H9 (cell line): ENCODE measurements around the gene PABPN1. TPM values are rescaled to one million over a fixed set of nuclear protein-coding genes. Genes with fewer than 3 reads are reported as not detected.

ENCODE experiments used
- DNase-seq: peaks from one replicate; pipeline ENCODE4 v3.0.0-alpha.2; 2017
- H2AFZ ChIP-seq: one replicate; pipeline ENCODE4 v1.6.1; 2013; ENCODE audit warnings: mild to moderate bottlenecking, low read length, control low read depth, moderate library complexity
- H2AK5ac ChIP-seq: 2 replicates; pipeline ENCODE4 v1.6.1; 2013; ENCODE audit warnings: low read length, control low read depth, mixed read lengths; ENCODE audit not compliant: insufficient read length
- H2BK120ac ChIP-seq: one replicate; pipeline ENCODE4 v1.6.1; 2013; ENCODE audit warnings: low read depth, mild to moderate bottlenecking, low read length, control low read depth, inconsistent platforms; ENCODE audit not compliant: poor library complexity, severe bottlenecking
- H2BK12ac ChIP-seq: 2 replicates; pipeline ENCODE4 v1.6.1; 2013; ENCODE audit warnings: low read length, control low read depth, mixed read lengths, low read depth; ENCODE audit not compliant: insufficient read length
- H2BK15ac ChIP-seq: 2 replicates; pipeline ENCODE4 v1.6.1; 2013; ENCODE audit warnings: low read depth, low read length, control low read depth
- H2BK20ac ChIP-seq: one replicate; pipeline ENCODE4 v1.6.1; 2013; ENCODE audit warnings: low read depth, mild to moderate bottlenecking, low read length, control low read depth, inconsistent platforms; ENCODE audit not compliant: poor library complexity, severe bottlenecking
- H2BK5ac ChIP-seq: 2 replicates; pipeline ENCODE4 v1.6.1; 2013; ENCODE audit warnings: low read length, control low read depth, mixed read lengths; ENCODE audit not compliant: insufficient read length
- H3K14ac ChIP-seq: 2 replicates; pipeline ENCODE4 v1.6.1; 2013; ENCODE audit warnings: low read length, control low read depth; ENCODE audit not compliant: insufficient read depth
- H3K18ac ChIP-seq: 2 replicates; pipeline ENCODE4 v1.6.1; 2013; ENCODE audit warnings: low read depth, mild to moderate bottlenecking, mixed read lengths, low read length, control low read depth; ENCODE audit not compliant: insufficient read length
- H3K23ac ChIP-seq: 2 replicates; pipeline ENCODE4 v1.6.1; 2013; ENCODE audit warnings: low read length, control low read depth, mixed read lengths, low read depth; ENCODE audit not compliant: insufficient read length
- H3K23me2 ChIP-seq: 2 replicates; pipeline ENCODE4 v1.6.1; 2013; ENCODE audit warnings: low read depth, mild to moderate bottlenecking, mixed read lengths, low read length, control low read depth; ENCODE audit not compliant: insufficient read length, poor library complexity, severe bottlenecking
- H3K27ac ChIP-seq: 2 replicates; pipeline ENCODE4 v1.5.1; 2013; ENCODE audit warnings: low read length, control low read depth, mixed read lengths, low read depth; ENCODE audit not compliant: insufficient read length
- H3K27me3 ChIP-seq: 2 replicates; pipeline ENCODE4 v1.6.1; 2013; ENCODE audit warnings: low read length, control low read depth, inconsistent platforms; ENCODE audit not compliant: insufficient read depth
- H3K4ac ChIP-seq: 2 replicates; pipeline ENCODE4 v1.6.1; 2013; ENCODE audit warnings: low read depth, mild to moderate bottlenecking, control low read depth, inconsistent platforms, low read length, moderate library complexity
- H3K4me1 ChIP-seq: 2 replicates; pipeline ENCODE4 v1.6.1; 2013; ENCODE audit warnings: low read length, control low read depth, inconsistent platforms; ENCODE audit not compliant: insufficient read depth
- H3K4me2 ChIP-seq: 2 replicates; pipeline ENCODE4 v1.6.1; 2013; ENCODE audit warnings: low read length, control low read depth, mixed read lengths; ENCODE audit not compliant: insufficient read length, insufficient read depth
- H3K56ac ChIP-seq: 2 replicates; pipeline ENCODE4 v1.6.1; 2013; ENCODE audit warnings: low read depth, mild to moderate bottlenecking, mixed read lengths, low read length, control low read depth; ENCODE audit not compliant: insufficient read length
- H3K79me1 ChIP-seq: 2 replicates; pipeline ENCODE4 v1.6.1; 2013; ENCODE audit warnings: low read depth, mild to moderate bottlenecking, moderate library complexity, low read length, control low read depth, inconsistent platforms; ENCODE audit not compliant: insufficient read depth, poor library complexity, severe bottlenecking
- H3K79me2 ChIP-seq: 2 replicates; pipeline ENCODE4 v1.6.1; 2013; ENCODE audit warnings: low read length, control low read depth, inconsistent platforms; ENCODE audit not compliant: insufficient read depth
- H3K9ac ChIP-seq: 2 replicates; pipeline ENCODE4 v1.6.1; 2013; ENCODE audit warnings: low read length, control low read depth, mixed read lengths; ENCODE audit not compliant: insufficient read length; ENCODE audit errors: extremely low read depth
- H3K9me3 ChIP-seq: one replicate; pipeline ENCODE4 v1.6.1; 2013; ENCODE audit warnings: low read depth, low read length, inconsistent platforms; ENCODE audit not compliant: control insufficient read depth
- H3T11ph ChIP-seq: one replicate; pipeline ENCODE4 v1.6.1; 2013; ENCODE audit warnings: mild to moderate bottlenecking, low read length, control low read depth, inconsistent platforms
- H4K20me1 ChIP-seq: one replicate; pipeline ENCODE4 v1.6.1; 2013; ENCODE audit not compliant: control insufficient read depth, insufficient read length, insufficient read depth
- H4K5ac ChIP-seq: 2 replicates; pipeline ENCODE4 v1.6.1; 2013; ENCODE audit warnings: low read depth, mild to moderate bottlenecking, mixed read lengths, low read length, control low read depth; ENCODE audit not compliant: insufficient read length
- H4K8ac ChIP-seq: replicated peaks from 2 replicates; pipeline ENCODE4 v1.6.1; 2013; ENCODE audit warnings: low read length, control low read depth, mixed read lengths, low read depth; ENCODE audit not compliant: insufficient read length
- H4K91ac ChIP-seq: 2 replicates; pipeline ENCODE4 v1.6.1; 2013; ENCODE audit warnings: low read depth, mild to moderate bottlenecking, moderate library complexity, mixed read lengths, low read length, control low read depth; ENCODE audit not compliant: insufficient read length
- H3K27ac Mint-ChIP-seq, 3 experiments: 2 replicates in 2 of 3; 3 replicates in 1 of 3; pipeline ENCODE4 v1.8.0; 2020 to 2021; ENCODE audit warnings: mixed read lengths in 3 of 3, mild to moderate bottlenecking in 1 of 3, moderate library complexity in 1 of 3
- H3K27me3 Mint-ChIP-seq: 2 replicates; pipeline ENCODE4 v1.8.0; 2021; ENCODE audit warnings: low read depth, mild to moderate bottlenecking, moderate library complexity, mixed read lengths
- H3K36me3 Mint-ChIP-seq, 3 experiments: 2 replicates in 2 of 3; 3 replicates in 1 of 3; pipeline ENCODE4 v1.8.0; 2020 to 2021; ENCODE audit warnings: low read depth in 3 of 3, mixed read lengths in 3 of 3; ENCODE audit not compliant: insufficient read depth in 1 of 3
- H3K4me1 Mint-ChIP-seq, 2 experiments: 2 replicates each; pipeline ENCODE4 v1.8.0; 2020; ENCODE audit warnings: mixed read lengths in 2 of 2
- H3K4me3 Mint-ChIP-seq, 2 experiments: 2 replicates in 1 of 2; 3 replicates in 1 of 2; pipeline ENCODE4 v1.8.0; 2020 to 2021; ENCODE audit warnings: mild to moderate bottlenecking in 2 of 2, mixed read lengths in 2 of 2, moderate library complexity in 1 of 2
- H3K9me3 Mint-ChIP-seq, 2 experiments: 2 replicates in 1 of 2; 3 replicates in 1 of 2; pipeline ENCODE4 v1.8.0; 2020; ENCODE audit warnings: mild to moderate bottlenecking in 2 of 2, mixed read lengths in 2 of 2, moderate library complexity in 1 of 2
- CTCF ChIP-seq: fragments of 200-600 bp; sonication (generic); conservative IDR thresholded peaks from 3 replicates; pipeline ENCODE4 v1.8.0; 2021; ENCODE audit warnings: antibody characterized with exemption, mild to moderate bottlenecking
- WGBS: extraction: QIAGEN DNeasy Blood & Tissue Kit; methylation state at CpG from one replicate; pipeline ENCODE4 v1.1.7; 2013; ENCODE audit warnings: missing lambda C conversion rate, low lambda C conversion rate, mixed read lengths; ENCODE audit not compliant: insufficient read length; ENCODE audit errors: extremely low coverage; 5-methylcytosine and 5-hydroxymethylcytosine counted together
- total RNA-seq: library from RNA; stranded (reverse); gene quantifications from 2 replicates; pipeline ENCODE4 v1.2.1, GENCODE V29; 2021

The PABPN1 gene
- total RNA-seq, 1 experiment from 2014 or later = 333 TPM

- Histone ChIP-seq H4K8ac (no peak overlapping the region), H3K4me1 (0 out of 2 replicates have a peak, but pooled peaks cover under 1% of the 10 kb centered on the region), H3K79me1 (no peaks in the 10 kb centered on the region), H3K56ac (no peak overlapping the region), H3T11ph (no peak overlapping the region), H4K5ac (no peak overlapping the region), H3K4ac (no peak overlapping the region), H2AFZ (no peak overlapping the region), H2AK5ac (no peak overlapping the region), H3K18ac (no peak overlapping the region), H4K91ac (no peak overlapping the region), H2BK12ac (no peak overlapping the region), H3K23me2 (no peaks in the 10 kb centered on the region), H3K9ac (no peak overlapping the region), H3K27me3 (no peaks in the 10 kb centered on the region; the same call in 1 of the 2 replicates), H2BK20ac (no peak overlapping the region), H3K27ac (no peak overlapping the region), H3K4me2 (no peak overlapping the region), H3K14ac (no peak overlapping the region), H4K20me1 (no peaks in the 10 kb centered on the region), H2BK120ac (no peak overlapping the region), H3K9me3 (no peaks in the 10 kb centered on the region), H3K23ac (no peak overlapping the region), H3K79me2 (no peaks in the 10 kb centered on the region), H2BK15ac (no peak overlapping the region), H2BK5ac (no peak overlapping the region)
- Mint-ChIP-seq H3K27me3 (peaks cover 21% of the 10 kb centered on the region), H3K4me3 (no peak overlapping the region), H3K4me1 (peaks cover 15 to 16% of the 10 kb centered on the region in 2 experiments), H3K9me3 (no peaks in the 10 kb centered on the region), H3K36me3 (peaks cover 17 to 53% (median 39%) of the 10 kb centered on the region in 3 experiments), H3K27ac (no peak overlapping the region)
- TF ChIP-seq CTCF = no peak
- no CpG with 5 or more reads among the region's 3 CpGs for WGBS
- no peak for DNase-seq
These were observed 36.8 kb downstream of the PABPN1 start for GRCh38 chr14:23358042-23358441.
